Activated naive CD8-positive, alpha-beta T cell (primary cell): Measurements from ENCODE around the gene BCL2.

ENCODE experiments used
- H3K27ac Mint-ChIP-seq: one replicate; pipeline ENCODE4 v1.8.0; 2021; ENCODE audit warnings: mixed read lengths
- H3K27me3 Mint-ChIP-seq: one replicate; pipeline ENCODE4 v1.8.0; 2021; ENCODE audit warnings: mixed read lengths
- H3K36me3 Mint-ChIP-seq: one replicate; pipeline ENCODE4 v1.8.0; 2021; ENCODE audit warnings: mixed read lengths
- H3K4me1 Mint-ChIP-seq: one replicate; pipeline ENCODE4 v1.8.0; 2021; ENCODE audit warnings: low read depth, mixed read lengths
- H3K4me3 Mint-ChIP-seq: one replicate; pipeline ENCODE4 v1.8.0; 2021; ENCODE audit warnings: mild to moderate bottlenecking, mixed read lengths
- H3K9me3 Mint-ChIP-seq: one replicate; pipeline ENCODE4 v1.8.0; 2021; ENCODE audit warnings: low read depth, mixed read lengths

The BCL2 gene

GRCh38 chr18:63266888-63267790 lies 52.4 kb downstream of the BCL2 start:
- Mint-ChIP-seq H3K4me3 (peak overlapping the region; percentile 40), H3K36me3 (peaks cover 5% of the 10 kb centered on the region), H3K27ac (peak overlapping the region; percentile 90), H3K27me3 (no peaks in the 10 kb centered on the region), H3K9me3 (no peaks in the 10 kb centered on the region), H3K4me1 (peaks cover 82% of the 10 kb centered on the region)

GRCh38 chr18:63265326-63265725 lies 54.2 kb downstream of the BCL2 start:
- Mint-ChIP-seq H3K9me3 (no peaks in the 10 kb centered on the region), H3K27ac (peak overlapping the region; percentile 28), H3K36me3 (peaks cover 10% of the 10 kb centered on the region)

GRCh38 chr18:63264871-63265270 lies 54.7 kb downstream of the BCL2 start:
- no peaks in the 10 kb centered on the region for H3K27me3 Mint-ChIP-seq
- no peaks in the 10 kb centered on the region for H3K9me3 Mint-ChIP-seq
- no peak overlapping the region for H3K4me3 Mint-ChIP-seq
- peaks cover 10% of the 10 kb centered on the region for H3K36me3 Mint-ChIP-seq
- peaks cover 77% of the 10 kb centered on the region for H3K4me1 Mint-ChIP-seq
- peak overlapping the region; percentile 28 for H3K27ac Mint-ChIP-seq

More at GRCh38 chr18:63265326-63265725, 54.2 kb downstream of the BCL2 start:
- Mint-ChIP-seq H3K27me3 (no peaks in the 10 kb centered on the region), H3K4me1 (peaks cover 77% of the 10 kb centered on the region), H3K4me3 (no peak overlapping the region)

GRCh38 chr18:63263444-63263843 lies 56.1 kb downstream of the BCL2 start:
- Mint-ChIP-seq H3K27me3 (no peaks in the 10 kb centered on the region), H3K36me3 (peaks cover 14% of the 10 kb centered on the region), H3K4me1 (peaks cover 78% of the 10 kb centered on the region), H3K27ac (no peak overlapping the region), H3K4me3 (no peak overlapping the region), H3K9me3 (no peaks in the 10 kb centered on the region)

- peaks cover 15% of the 10 kb centered on the region for H3K36me3 Mint-ChIP-seq
Observed at GRCh38 chr18:63262369-63263335, 56.9 kb downstream of the BCL2 start.

GRCh38 chr18:63261029-63261428 lies 58.5 kb downstream of the BCL2 start:
- H3K36me3 Mint-ChIP-seq = peaks cover 24% of the 10 kb centered on the region
- H3K27me3 Mint-ChIP-seq = no peaks in the 10 kb centered on the region
- no peaks in the 10 kb centered on the region for H3K9me3 Mint-ChIP-seq
- peaks cover 73% of the 10 kb centered on the region for H3K4me1 Mint-ChIP-seq
- H3K4me3 Mint-ChIP-seq = no peak overlapping the region
- peak overlapping the region; percentile 55 for H3K27ac Mint-ChIP-seq

More at GRCh38 chr18:63262369-63263335, 56.9 kb downstream of the BCL2 start:
- no peaks in the 10 kb centered on the region for H3K9me3 Mint-ChIP-seq
- peaks cover 75% of the 10 kb centered on the region for H3K4me1 Mint-ChIP-seq
- no peak overlapping the region for H3K4me3 Mint-ChIP-seq
- no peaks in the 10 kb centered on the region for H3K27me3 Mint-ChIP-seq
- peak overlapping the region; percentile 70 for H3K27ac Mint-ChIP-seq

GRCh38 chr18:63260380-63260754 lies 59.2 kb downstream of the BCL2 start:
- H3K9me3 Mint-ChIP-seq = no peaks in the 10 kb centered on the region
- H3K4me1 Mint-ChIP-seq = peaks cover 72% of the 10 kb centered on the region
- H3K36me3 Mint-ChIP-seq = peaks cover 26% of the 10 kb centered on the region
- peak overlapping the region; percentile 31 for H3K27ac Mint-ChIP-seq
- H3K27me3 Mint-ChIP-seq = no peaks in the 10 kb centered on the region
- H3K4me3 Mint-ChIP-seq = no peak overlapping the region

- H3K4me3 Mint-ChIP-seq = no peak overlapping the region
- peaks cover 73% of the 10 kb centered on the region for H3K4me1 Mint-ChIP-seq
- H3K27ac Mint-ChIP-seq = peak overlapping the region; percentile 87
- peaks cover 28% of the 10 kb centered on the region for H3K36me3 Mint-ChIP-seq
- H3K9me3 Mint-ChIP-seq = no peaks in the 10 kb centered on the region
- no peaks in the 10 kb centered on the region for H3K27me3 Mint-ChIP-seq
Observed at GRCh38 chr18:63259567-63260379, 59.8 kb downstream of the BCL2 start.

- peaks cover 29% of the 10 kb centered on the region for H3K36me3 Mint-ChIP-seq
- H3K9me3 Mint-ChIP-seq = no peaks in the 10 kb centered on the region
Observed at GRCh38 chr18:63258749-63259566, 60.6 kb downstream of the BCL2 start.

GRCh38 chr18:63257453-63257852 lies 62.1 kb downstream of the BCL2 start:
- Mint-ChIP-seq H3K9me3 (peaks cover 3% of the 10 kb centered on the region), H3K4me1 (peaks cover 82% of the 10 kb centered on the region), H3K4me3 (peak overlapping the region; percentile 51), H3K27me3 (no peaks in the 10 kb centered on the region), H3K36me3 (peaks cover 38% of the 10 kb centered on the region), H3K27ac (peak overlapping the region; percentile 91)

More at GRCh38 chr18:63258749-63259566, 60.6 kb downstream of the BCL2 start:
- no peaks in the 10 kb centered on the region for H3K27me3 Mint-ChIP-seq
- H3K4me1 Mint-ChIP-seq = peaks cover 77% of the 10 kb centered on the region
- no peak overlapping the region for H3K4me3 Mint-ChIP-seq
- peak overlapping the region; percentile 87 for H3K27ac Mint-ChIP-seq

GRCh38 chr18:63255435-63255834 lies 64.1 kb downstream of the BCL2 start:
- H3K4me3 Mint-ChIP-seq = no peak overlapping the region
- no peaks in the 10 kb centered on the region for H3K27me3 Mint-ChIP-seq
- H3K27ac Mint-ChIP-seq = peak overlapping the region; percentile 36
- H3K36me3 Mint-ChIP-seq = peaks cover 35% of the 10 kb centered on the region
- H3K4me1 Mint-ChIP-seq = peaks cover 79% of the 10 kb centered on the region
- peaks cover 4% of the 10 kb centered on the region for H3K9me3 Mint-ChIP-seq

- Mint-ChIP-seq H3K27ac (peak overlapping the region; percentile 36), H3K36me3 (peaks cover 35% of the 10 kb centered on the region), H3K4me3 (no peak overlapping the region), H3K27me3 (no peaks in the 10 kb centered on the region), H3K9me3 (peaks cover 4% of the 10 kb centered on the region), H3K4me1 (peaks cover 79% of the 10 kb centered on the region)
Observed at GRCh38 chr18:63254716-63255399, 64.7 kb downstream of the BCL2 start.
